B cell (primary cell): ENCODE measurements around the gene TOR1A. TPM values are rescaled to one million over a fixed set of nuclear protein-coding genes. Genes with fewer than 3 reads are reported as not detected.

Experiments used
- ATAC-seq: fragments of 200-7000 bp; cut with Tn5 transposase; one replicate; pipeline ENCODE4 v1.10.0; 2021; ENCODE audit warnings: low read depth, mild to moderate bottlenecking, moderate number of reproducible peaks, moderate library complexity
- CTCF ChIA-PET: fragments of 350-600 bp; sonication (Branson Sonifier 250); formaldehyde crosslinking; loops from one replicate; lab custom pipeline; 2021; ENCODE audit warnings: antibody characterized with exemption, inconsistent platforms; lab: Charles Lee
- POLR2A ChIA-PET: fragments of 350-600 bp; sonication (Branson Sonifier 250); formaldehyde crosslinking; loops from one replicate; lab custom pipeline; 2021; ENCODE audit warnings: antibody characterized with exemption; lab: Charles Lee
- DNase-seq: peaks from one replicate; pipeline ENCODE4 v3.0.0; 2013
- H2AFZ ChIP-seq: 2 replicates; pipeline ENCODE4 v1.6.1; 2012; ENCODE audit warnings: mild to moderate bottlenecking, low read depth, low read length; ENCODE audit not compliant: insufficient read depth, poor library complexity, severe bottlenecking
- H3K27ac ChIP-seq, 2 donors: 1 replicate in 1 of 2; 2 replicates in 1 of 2; pipeline ENCODE4 v1.5.1; 2012 to 2013; ENCODE audit warnings: low read length in 2 of 2, mild to moderate bottlenecking in 2 of 2, moderate library complexity in 1 of 2
- H3K27me3 ChIP-seq, 4 experiments: fragments of 200-600 bp in 1 of 4; sonication (generic) in 1 of 4; replicated peaks in 1 of 4; 1 replicate in 2 of 4; 2 replicates in 2 of 4; pipeline versions ENCODE4 v1.6.1 to v1.7.0; 2013 to 2016; ENCODE audit warnings: low read length in 3 of 4, mild to moderate bottlenecking in 2 of 4, mixed read lengths in 1 of 4, moderate library complexity in 1 of 4; ENCODE audit not compliant: insufficient read depth in 4 of 4, control insufficient read depth in 3 of 4; ENCODE audit errors: control extremely low read depth in 1 of 4
- H3K36me3 ChIP-seq, 2 experiments: replicated peaks in 1 of 2; 1 replicate in 1 of 2; 2 replicates in 1 of 2; pipeline versions ENCODE4 v1.6.1 to v1.7.1; 2013; ENCODE audit warnings: low read length in 1 of 2; ENCODE audit not compliant: insufficient read depth in 2 of 2, control insufficient read depth in 1 of 2; ENCODE audit errors: control extremely low read depth in 1 of 2, extremely low read depth in 1 of 2
- H3K4me1 ChIP-seq, 2 donors: fragments of 200-600 bp in 1 of 2; sonication (generic) in 1 of 2; 1 replicate in 1 of 2; 2 replicates in 1 of 2; pipeline versions ENCODE4 v1.5.1 to v1.6.1; 2013 to 2017; ENCODE audit warnings: low read length in 2 of 2; ENCODE audit not compliant: control insufficient read depth in 2 of 2, insufficient read depth in 2 of 2
- H3K4me2 ChIP-seq: replicated peaks from 2 replicates; pipeline ENCODE3; 2012; ENCODE audit warnings: mild to moderate bottlenecking, low read depth, low read length; ENCODE audit not compliant: poor library complexity, severe bottlenecking
- H3K4me3 ChIP-seq, 5 experiments: fragments of 200-600 bp in 1 of 5; sonication (generic) in 1 of 5; 1 replicate in 3 of 5; 2 replicates in 2 of 5; pipeline versions ENCODE4 v1.5.1 to v1.7.0; 2011 to 2016; ENCODE audit warnings: low read length in 4 of 5, mild to moderate bottlenecking in 4 of 5, low read depth in 2 of 5, control low read depth in 1 of 5, moderate library complexity in 1 of 5; ENCODE audit not compliant: insufficient read depth in 1 of 5; ENCODE audit errors: control extremely low read depth in 1 of 5, extremely low read depth in 1 of 5
- H3K79me2 ChIP-seq: fragments of 200-600 bp; sonication (generic); one replicate; pipeline ENCODE4 v1.6.0; 2016; ENCODE audit warnings: low read length; ENCODE audit not compliant: control insufficient read depth, insufficient read depth
- H3K9ac ChIP-seq: fragments of 200-600 bp; sonication (generic); 2 replicates; pipeline ENCODE4 v1.6.1; 2017; ENCODE audit warnings: mild to moderate bottlenecking, low read length, moderate library complexity
- H3K9me3 ChIP-seq, 3 donors: one replicate each; pipeline versions ENCODE4 v1.6.1 to v1.7.1; 2013; ENCODE audit warnings: low read length in 2 of 3; ENCODE audit not compliant: control insufficient read depth in 2 of 3, insufficient read depth in 1 of 3; ENCODE audit errors: control extremely low read depth in 1 of 3
- H4K20me1 ChIP-seq: 2 replicates; pipeline ENCODE4 v1.6.0; 2012; ENCODE audit warnings: mild to moderate bottlenecking, low read length; ENCODE audit not compliant: insufficient read depth, control insufficient read depth, poor library complexity, severe bottlenecking
- H3K27ac Mint-ChIP-seq: one replicate; pipeline ENCODE4 v1.8.0; 2021; ENCODE audit warnings: mixed read lengths
- H3K27me3 Mint-ChIP-seq: one replicate; pipeline ENCODE4 v1.8.0; 2021; ENCODE audit warnings: mixed read lengths
- H3K4me1 Mint-ChIP-seq: one replicate; pipeline ENCODE4 v1.8.0; 2021; ENCODE audit warnings: mixed read lengths
- H3K4me3 Mint-ChIP-seq: one replicate; pipeline ENCODE4 v1.8.0; 2021; ENCODE audit warnings: mixed read lengths
- H3K9me3 Mint-ChIP-seq: one replicate; pipeline ENCODE4 v1.8.0; 2022; ENCODE audit warnings: mixed read lengths; ENCODE audit not compliant: insufficient read depth
- EZH2 ChIP-seq: IDR thresholded peaks from 2 replicates; pipeline ENCODE4 v1.6.1; 2012; ENCODE audit warnings: borderline replicate concordance, low read depth, mild to moderate bottlenecking, moderate library complexity, low read length; ENCODE audit not compliant: insufficient read depth, poor library complexity, severe bottlenecking
- WGBS: methylation state at CpG from one replicate; pipeline ENCODE4 v1.1.5; 2013; ENCODE audit warnings: missing lambda C conversion rate; ENCODE audit not compliant: insufficient coverage; 5-methylcytosine and 5-hydroxymethylcytosine counted together
- intact Hi-C: fragments of 100-400 bp; cut with micrococcal nuclease; formaldehyde crosslinking; loops from one replicate; pipeline ENCODE4 v1.10.0; 2022
- polyA plus RNA-seq: library from polyadenylated mRNA; depleted of rRNA; stranded (reverse); fragments of >200 nt; gene quantifications from 2 replicates; pipeline ENCODE4 v1.2.3, GENCODE V29; 2012
- total RNA-seq, 2 donors: library from RNA; stranded (reverse); fragments of 120-200 nt in 1 of 2; gene quantifications; 1 replicate in 1 of 2; 2 replicates in 1 of 2; pipeline versions ENCODE4 v1.2.3 to v1.2.4, GENCODE V29; 2013 to 2022
- TF ChIP-seq, protein P1 (sequence below): fragments of 200-600 bp; IDR thresholded peaks from one replicate; pipeline ENCODE4 v1.8.0; 2022; ENCODE audit warnings: antibody characterized with exemption, mild to moderate bottlenecking

TOR1A gene
- total and polyA plus RNA-seq, 2 donors (not counting 1 experiment from before 2014, with no cell fraction given), result 28.6 to 30.3 TPM

DNA sequence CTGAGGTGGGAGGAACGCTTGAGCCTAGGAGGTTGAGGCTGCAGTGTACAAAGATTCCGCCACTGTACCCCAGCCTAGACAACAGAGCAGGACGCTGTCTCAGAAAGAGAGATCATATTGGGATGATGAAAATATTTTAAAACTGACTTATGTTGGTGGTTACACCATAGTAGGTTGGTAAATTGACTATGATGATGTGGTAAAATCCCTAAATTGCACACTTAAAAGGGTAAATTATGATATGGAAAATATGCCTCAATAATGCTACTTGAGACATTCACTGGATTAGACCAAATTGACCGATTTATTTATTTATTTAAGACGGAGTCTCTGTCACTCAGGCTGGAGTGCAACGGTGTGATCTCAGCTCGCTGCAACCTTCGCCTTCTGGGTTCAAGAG is 42.8 kb downstream of the TOR1A start:
- Histone ChIP-seq H3K79me2 (no peaks in the 10 kb centered on the region), H3K4me1 (no peaks in the 10 kb centered on the region), H3K9ac (no peak overlapping the region), H4K20me1 (no peaks in the 10 kb centered on the region), H3K4me3 (no peak overlapping the region), H2AFZ (no peak overlapping the region), H3K36me3 (no peaks in the 10 kb centered on the region), H3K27ac (no peak overlapping the region), H3K27me3 (peaks cover 0 to 27% (median 5%) of the 10 kb centered on the region in 4 experiments), H3K4me2 (no peak overlapping the region), H3K9me3 (no peaks in the 10 kb centered on the region)
- ATAC-seq (no peak), DNase-seq (no peak)
- Mint-ChIP-seq H3K27me3 (peaks cover 18% of the 10 kb centered on the region), H3K9me3 (no peaks in the 10 kb centered on the region), H3K4me1 (no peaks in the 10 kb centered on the region), H3K27ac (no peak overlapping the region), H3K4me3 (no peak overlapping the region)
- TF ChIP-seq, protein P1, sequence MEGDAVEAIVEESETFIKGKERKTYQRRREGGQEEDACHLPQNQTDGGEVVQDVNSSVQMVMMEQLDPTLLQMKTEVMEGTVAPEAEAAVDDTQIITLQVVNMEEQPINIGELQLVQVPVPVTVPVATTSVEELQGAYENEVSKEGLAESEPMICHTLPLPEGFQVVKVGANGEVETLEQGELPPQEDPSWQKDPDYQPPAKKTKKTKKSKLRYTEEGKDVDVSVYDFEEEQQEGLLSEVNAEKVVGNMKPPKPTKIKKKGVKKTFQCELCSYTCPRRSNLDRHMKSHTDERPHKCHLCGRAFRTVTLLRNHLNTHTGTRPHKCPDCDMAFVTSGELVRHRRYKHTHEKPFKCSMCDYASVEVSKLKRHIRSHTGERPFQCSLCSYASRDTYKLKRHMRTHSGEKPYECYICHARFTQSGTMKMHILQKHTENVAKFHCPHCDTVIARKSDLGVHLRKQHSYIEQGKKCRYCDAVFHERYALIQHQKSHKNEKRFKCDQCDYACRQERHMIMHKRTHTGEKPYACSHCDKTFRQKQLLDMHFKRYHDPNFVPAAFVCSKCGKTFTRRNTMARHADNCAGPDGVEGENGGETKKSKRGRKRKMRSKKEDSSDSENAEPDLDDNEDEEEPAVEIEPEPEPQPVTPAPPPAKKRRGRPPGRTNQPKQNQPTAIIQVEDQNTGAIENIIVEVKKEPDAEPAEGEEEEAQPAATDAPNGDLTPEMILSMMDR, result no peak
- TF ChIP-seq EZH2, result no peak
- 93% methylated on average over 7 of the region's 8 CpGs for WGBS
- CTCF ChIA-PET, result interaction anchor here (0.6 to 6.3 kb wide), 7 partner anchors 11 to 650 kb away, joined by 3 to 67 read pairs (median 5); no protein-coding TSS in a partner anchor
- POLR2A ChIA-PET, result no interaction called here
- intact Hi-C loops, result loop anchor here (5.0 kb wide), 1 partner anchor 154 kb away; the partner anchor contains the start of gene NTMT1

DNA sequence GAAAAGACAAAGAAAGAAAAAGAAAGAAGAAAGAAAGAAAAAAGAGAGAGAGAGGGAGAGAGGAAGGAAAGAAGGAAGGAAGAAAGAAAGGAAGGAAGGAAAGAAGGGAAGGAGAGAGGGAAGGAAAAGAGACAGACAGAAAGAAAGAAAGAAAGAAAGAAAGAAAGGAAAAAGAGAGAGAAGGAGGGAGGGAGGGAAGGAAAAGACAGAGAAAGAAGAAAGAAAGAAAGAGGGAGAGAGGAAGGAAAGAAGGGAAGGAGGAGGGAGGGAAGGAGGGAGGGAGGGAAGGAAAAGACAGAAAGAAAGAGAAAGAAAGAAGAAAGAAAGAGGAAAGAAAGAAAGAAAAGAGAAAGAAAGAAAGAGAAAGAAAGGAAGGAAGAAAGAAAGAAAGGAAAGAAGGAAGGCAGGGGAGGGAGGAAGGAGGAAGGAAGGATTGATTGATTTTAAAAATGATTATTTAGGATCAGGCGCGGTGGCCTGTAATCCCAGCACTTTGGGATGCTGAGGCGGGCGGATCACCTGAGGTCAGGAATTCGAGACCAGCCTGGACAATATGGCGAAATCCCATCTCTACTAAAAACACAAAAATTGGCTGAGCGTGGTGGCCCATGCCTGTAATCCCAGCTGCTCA is 44.3 kb downstream of the TOR1A start:
- Mint-ChIP-seq H3K4me3 (no peak overlapping the region), H3K27me3 (peaks cover 23% of the 10 kb centered on the region)
- CTCF ChIA-PET, result no interaction called here

More for the DNA sequence above, 44.3 kb downstream of the TOR1A start:
- Histone ChIP-seq H3K4me1 (no peaks in the 10 kb centered on the region), H3K9ac (no peak overlapping the region), H3K9me3 (no peaks in the 10 kb centered on the region), H3K27ac (no peak overlapping the region), H3K27me3 (peaks cover 0 to 30% (median 5%) of the 10 kb centered on the region in 4 experiments), H3K4me2 (no peak overlapping the region), H3K36me3 (no peaks in the 10 kb centered on the region), H3K79me2 (no peaks in the 10 kb centered on the region), H4K20me1 (no peaks in the 10 kb centered on the region), H2AFZ (no peak overlapping the region), H3K4me3 (no peak overlapping the region)
- H3K9me3 Mint-ChIP-seq, result no peaks in the 10 kb centered on the region
- intact Hi-C loops, result loop anchor here (5.0 kb wide), 1 partner anchor 152 kb away; the partner anchor contains the start of gene NTMT1
- H3K27ac Mint-ChIP-seq, result no peak overlapping the region
- ATAC-seq, result no peak
- no peak for DNase-seq
- H3K4me1 Mint-ChIP-seq, result no peaks in the 10 kb centered on the region
- POLR2A ChIA-PET, result no interaction called here
- 98% methylated on average over 7 of the region's 7 CpGs for WGBS
- TF ChIP-seq, protein P1, result no peak
